H9 (cell line): ENCODE data around the gene LITAFD. TPM values are rescaled to one million over a fixed set of nuclear protein-coding genes. Genes with fewer than 3 reads are reported as not detected.

Experiments used
- DNase-seq: peaks from one replicate; pipeline ENCODE4 v3.0.0-alpha.2; 2017
- H2AFZ ChIP-seq: one replicate; pipeline ENCODE4 v1.6.1; 2013; ENCODE audit warnings: mild to moderate bottlenecking, low read length, control low read depth, moderate library complexity
- H2AK5ac ChIP-seq: 2 replicates; pipeline ENCODE4 v1.6.1; 2013; ENCODE audit warnings: low read length, control low read depth, mixed read lengths; ENCODE audit not compliant: insufficient read length
- H2BK120ac ChIP-seq: one replicate; pipeline ENCODE4 v1.6.1; 2013; ENCODE audit warnings: low read depth, mild to moderate bottlenecking, low read length, control low read depth, inconsistent platforms; ENCODE audit not compliant: poor library complexity, severe bottlenecking
- H2BK12ac ChIP-seq: 2 replicates; pipeline ENCODE4 v1.6.1; 2013; ENCODE audit warnings: low read length, control low read depth, mixed read lengths, low read depth; ENCODE audit not compliant: insufficient read length
- H2BK15ac ChIP-seq: 2 replicates; pipeline ENCODE4 v1.6.1; 2013; ENCODE audit warnings: low read depth, low read length, control low read depth
- H2BK20ac ChIP-seq: one replicate; pipeline ENCODE4 v1.6.1; 2013; ENCODE audit warnings: low read depth, mild to moderate bottlenecking, low read length, control low read depth, inconsistent platforms; ENCODE audit not compliant: poor library complexity, severe bottlenecking
- H2BK5ac ChIP-seq: 2 replicates; pipeline ENCODE4 v1.6.1; 2013; ENCODE audit warnings: low read length, control low read depth, mixed read lengths; ENCODE audit not compliant: insufficient read length
- H3K14ac ChIP-seq: 2 replicates; pipeline ENCODE4 v1.6.1; 2013; ENCODE audit warnings: low read length, control low read depth; ENCODE audit not compliant: insufficient read depth
- H3K18ac ChIP-seq: 2 replicates; pipeline ENCODE4 v1.6.1; 2013; ENCODE audit warnings: low read depth, mild to moderate bottlenecking, mixed read lengths, low read length, control low read depth; ENCODE audit not compliant: insufficient read length
- H3K23ac ChIP-seq: 2 replicates; pipeline ENCODE4 v1.6.1; 2013; ENCODE audit warnings: low read length, control low read depth, mixed read lengths, low read depth; ENCODE audit not compliant: insufficient read length
- H3K23me2 ChIP-seq: 2 replicates; pipeline ENCODE4 v1.6.1; 2013; ENCODE audit warnings: low read depth, mild to moderate bottlenecking, mixed read lengths, low read length, control low read depth; ENCODE audit not compliant: insufficient read length, poor library complexity, severe bottlenecking
- H3K27ac ChIP-seq: 2 replicates; pipeline ENCODE4 v1.5.1; 2013; ENCODE audit warnings: low read length, control low read depth, mixed read lengths, low read depth; ENCODE audit not compliant: insufficient read length
- H3K27me3 ChIP-seq: 2 replicates; pipeline ENCODE4 v1.6.1; 2013; ENCODE audit warnings: low read length, control low read depth, inconsistent platforms; ENCODE audit not compliant: insufficient read depth
- H3K4ac ChIP-seq: 2 replicates; pipeline ENCODE4 v1.6.1; 2013; ENCODE audit warnings: low read depth, mild to moderate bottlenecking, control low read depth, inconsistent platforms, low read length, moderate library complexity
- H3K4me1 ChIP-seq: 2 replicates; pipeline ENCODE4 v1.6.1; 2013; ENCODE audit warnings: low read length, control low read depth, inconsistent platforms; ENCODE audit not compliant: insufficient read depth
- H3K4me2 ChIP-seq: 2 replicates; pipeline ENCODE4 v1.6.1; 2013; ENCODE audit warnings: low read length, control low read depth, mixed read lengths; ENCODE audit not compliant: insufficient read length, insufficient read depth
- H3K56ac ChIP-seq: 2 replicates; pipeline ENCODE4 v1.6.1; 2013; ENCODE audit warnings: low read depth, mild to moderate bottlenecking, mixed read lengths, low read length, control low read depth; ENCODE audit not compliant: insufficient read length
- H3K79me1 ChIP-seq: 2 replicates; pipeline ENCODE4 v1.6.1; 2013; ENCODE audit warnings: low read depth, mild to moderate bottlenecking, moderate library complexity, low read length, control low read depth, inconsistent platforms; ENCODE audit not compliant: insufficient read depth, poor library complexity, severe bottlenecking
- H3K79me2 ChIP-seq: 2 replicates; pipeline ENCODE4 v1.6.1; 2013; ENCODE audit warnings: low read length, control low read depth, inconsistent platforms; ENCODE audit not compliant: insufficient read depth
- H3K9ac ChIP-seq: 2 replicates; pipeline ENCODE4 v1.6.1; 2013; ENCODE audit warnings: low read length, control low read depth, mixed read lengths; ENCODE audit not compliant: insufficient read length; ENCODE audit errors: extremely low read depth
- H3K9me3 ChIP-seq: one replicate; pipeline ENCODE4 v1.6.1; 2013; ENCODE audit warnings: low read depth, low read length, inconsistent platforms; ENCODE audit not compliant: control insufficient read depth
- H3T11ph ChIP-seq: one replicate; pipeline ENCODE4 v1.6.1; 2013; ENCODE audit warnings: mild to moderate bottlenecking, low read length, control low read depth, inconsistent platforms
- H4K20me1 ChIP-seq: one replicate; pipeline ENCODE4 v1.6.1; 2013; ENCODE audit not compliant: control insufficient read depth, insufficient read length, insufficient read depth
- H4K5ac ChIP-seq: 2 replicates; pipeline ENCODE4 v1.6.1; 2013; ENCODE audit warnings: low read depth, mild to moderate bottlenecking, mixed read lengths, low read length, control low read depth; ENCODE audit not compliant: insufficient read length
- H4K8ac ChIP-seq: replicated peaks from 2 replicates; pipeline ENCODE4 v1.6.1; 2013; ENCODE audit warnings: low read length, control low read depth, mixed read lengths, low read depth; ENCODE audit not compliant: insufficient read length
- H4K91ac ChIP-seq: 2 replicates; pipeline ENCODE4 v1.6.1; 2013; ENCODE audit warnings: low read depth, mild to moderate bottlenecking, moderate library complexity, mixed read lengths, low read length, control low read depth; ENCODE audit not compliant: insufficient read length
- H3K27ac Mint-ChIP-seq, 3 experiments: 2 replicates in 2 of 3; 3 replicates in 1 of 3; pipeline ENCODE4 v1.8.0; 2020 to 2021; ENCODE audit warnings: mixed read lengths in 3 of 3, mild to moderate bottlenecking in 1 of 3, moderate library complexity in 1 of 3
- H3K27me3 Mint-ChIP-seq: 2 replicates; pipeline ENCODE4 v1.8.0; 2021; ENCODE audit warnings: low read depth, mild to moderate bottlenecking, moderate library complexity, mixed read lengths
- H3K36me3 Mint-ChIP-seq, 3 experiments: 2 replicates in 2 of 3; 3 replicates in 1 of 3; pipeline ENCODE4 v1.8.0; 2020 to 2021; ENCODE audit warnings: low read depth in 3 of 3, mixed read lengths in 3 of 3; ENCODE audit not compliant: insufficient read depth in 1 of 3
- H3K4me1 Mint-ChIP-seq, 2 experiments: 2 replicates each; pipeline ENCODE4 v1.8.0; 2020; ENCODE audit warnings: mixed read lengths in 2 of 2
- H3K4me3 Mint-ChIP-seq, 2 experiments: 2 replicates in 1 of 2; 3 replicates in 1 of 2; pipeline ENCODE4 v1.8.0; 2020 to 2021; ENCODE audit warnings: mild to moderate bottlenecking in 2 of 2, mixed read lengths in 2 of 2, moderate library complexity in 1 of 2
- H3K9me3 Mint-ChIP-seq, 2 experiments: 2 replicates in 1 of 2; 3 replicates in 1 of 2; pipeline ENCODE4 v1.8.0; 2020; ENCODE audit warnings: mild to moderate bottlenecking in 2 of 2, mixed read lengths in 2 of 2, moderate library complexity in 1 of 2
- WGBS: extraction: QIAGEN DNeasy Blood & Tissue Kit; methylation state at CpG from one replicate; pipeline ENCODE4 v1.1.7; 2013; ENCODE audit warnings: missing lambda C conversion rate, low lambda C conversion rate, mixed read lengths; ENCODE audit not compliant: insufficient read length; ENCODE audit errors: extremely low coverage; 5-methylcytosine and 5-hydroxymethylcytosine counted together
- total RNA-seq: library from RNA; stranded (reverse); gene quantifications from 2 replicates; pipeline ENCODE4 v1.2.1, GENCODE V29; 2021
- TF ChIP-seq, protein P1 (sequence below): fragments of 200-600 bp; sonication (generic); conservative IDR thresholded peaks from 3 replicates; pipeline ENCODE4 v1.8.0; 2021; ENCODE audit warnings: antibody characterized with exemption, mild to moderate bottlenecking

Gene LITAFD
- total RNA-seq, 1 experiment from 2014 or later = not detected

DNA sequence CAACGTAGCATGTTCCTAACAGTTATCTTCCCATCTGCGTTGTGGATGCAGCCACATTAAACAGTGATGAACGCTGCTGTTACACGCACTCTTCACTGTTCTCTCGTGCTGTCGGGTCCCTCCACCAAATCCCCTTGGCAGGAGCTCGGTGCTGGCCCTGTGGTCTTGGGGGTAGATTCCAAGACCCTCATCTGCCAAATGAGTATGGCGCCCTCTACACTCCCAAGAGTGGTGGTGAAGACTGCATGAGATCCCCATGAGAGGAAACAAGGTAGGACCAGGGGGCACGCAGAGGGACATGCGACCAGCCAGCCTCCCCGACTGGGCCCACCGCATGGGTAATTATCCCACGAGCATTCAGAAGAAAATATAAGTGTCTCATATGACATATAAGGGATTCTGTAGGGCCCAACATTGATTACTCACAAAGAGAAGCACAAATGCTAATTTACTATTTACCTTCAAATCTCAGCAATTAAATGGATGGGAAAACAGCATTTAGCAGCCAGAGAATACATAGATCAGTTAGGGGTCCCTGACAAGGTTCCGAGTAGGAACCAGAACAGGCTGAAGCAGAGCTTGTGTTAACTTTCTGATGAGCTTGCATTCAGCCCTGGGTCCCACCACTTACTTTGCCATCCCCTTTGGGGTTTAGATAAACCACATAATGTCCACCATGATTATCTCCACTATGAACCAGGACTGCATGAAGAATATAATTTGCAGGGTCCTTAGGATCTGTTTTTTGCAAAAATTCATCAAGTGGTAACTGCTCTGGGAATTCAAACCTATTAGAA lies 23.8 kb downstream of the LITAFD start:
- Histone ChIP-seq H3K23ac (no peak overlapping the region), H3K9me3 (no peaks in the 10 kb centered on the region), H4K91ac (no peak overlapping the region), H4K8ac (no peak overlapping the region), H3K79me1 (no peaks in the 10 kb centered on the region), H3K9ac (no peak overlapping the region), H3K23me2 (no peaks in the 10 kb centered on the region), H3T11ph (no peak overlapping the region), H2BK5ac (no peak overlapping the region), H3K79me2 (no peaks in the 10 kb centered on the region; the same call in 1 of the 2 replicates), H4K20me1 (no peaks in the 10 kb centered on the region), H2BK120ac (no peak overlapping the region), H3K27me3 (no peaks in the 10 kb centered on the region), H2AK5ac (no peak overlapping the region), H3K18ac (no peak overlapping the region), H3K14ac (no peak overlapping the region), H2BK12ac (no peak overlapping the region), H3K4me2 (no peak overlapping the region), H3K27ac (no peak overlapping the region), H2BK15ac (no peak overlapping the region), H4K5ac (no peak overlapping the region), H2BK20ac (no peak overlapping the region), H3K4me1 (no peaks in the 10 kb centered on the region), H3K56ac (no peak overlapping the region), H3K4ac (no peak overlapping the region), H2AFZ (no peak overlapping the region)
- Mint-ChIP-seq H3K36me3 (peaks cover 69 to 89% (median 80%) of the 10 kb centered on the region in 3 experiments), H3K9me3 (no peaks in the 10 kb centered on the region), H3K4me3 (no peak overlapping the region), H3K4me1 (peaks cover 7 to 8% of the 10 kb centered on the region in 2 experiments), H3K27ac (no peak overlapping the region), H3K27me3 (no peaks in the 10 kb centered on the region)
- TF ChIP-seq, protein P1, sequence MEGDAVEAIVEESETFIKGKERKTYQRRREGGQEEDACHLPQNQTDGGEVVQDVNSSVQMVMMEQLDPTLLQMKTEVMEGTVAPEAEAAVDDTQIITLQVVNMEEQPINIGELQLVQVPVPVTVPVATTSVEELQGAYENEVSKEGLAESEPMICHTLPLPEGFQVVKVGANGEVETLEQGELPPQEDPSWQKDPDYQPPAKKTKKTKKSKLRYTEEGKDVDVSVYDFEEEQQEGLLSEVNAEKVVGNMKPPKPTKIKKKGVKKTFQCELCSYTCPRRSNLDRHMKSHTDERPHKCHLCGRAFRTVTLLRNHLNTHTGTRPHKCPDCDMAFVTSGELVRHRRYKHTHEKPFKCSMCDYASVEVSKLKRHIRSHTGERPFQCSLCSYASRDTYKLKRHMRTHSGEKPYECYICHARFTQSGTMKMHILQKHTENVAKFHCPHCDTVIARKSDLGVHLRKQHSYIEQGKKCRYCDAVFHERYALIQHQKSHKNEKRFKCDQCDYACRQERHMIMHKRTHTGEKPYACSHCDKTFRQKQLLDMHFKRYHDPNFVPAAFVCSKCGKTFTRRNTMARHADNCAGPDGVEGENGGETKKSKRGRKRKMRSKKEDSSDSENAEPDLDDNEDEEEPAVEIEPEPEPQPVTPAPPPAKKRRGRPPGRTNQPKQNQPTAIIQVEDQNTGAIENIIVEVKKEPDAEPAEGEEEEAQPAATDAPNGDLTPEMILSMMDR = peak; percentile 68
- DNase-seq = peak; percentile 62
- WGBS = no CpG with 5 or more reads among the region's 14 CpGs
